Measurements from ENCODE around the gene TMC6.

The TMC6 gene

GRCh38 chr17:78147315-78147998 is 18.9 kb upstream of the TMC6 start:
- no peak for DNase-seq (ENCODE audit: low read depth)
- H3K4me3 ChIP-seq (ENCODE audit: low read length), result no peak overlapping the region
- TF ChIP-seq CTCF (conservative IDR thresholded peaks at IDR 0.05; ENCODE audit: low read length), result no peak

DNA sequence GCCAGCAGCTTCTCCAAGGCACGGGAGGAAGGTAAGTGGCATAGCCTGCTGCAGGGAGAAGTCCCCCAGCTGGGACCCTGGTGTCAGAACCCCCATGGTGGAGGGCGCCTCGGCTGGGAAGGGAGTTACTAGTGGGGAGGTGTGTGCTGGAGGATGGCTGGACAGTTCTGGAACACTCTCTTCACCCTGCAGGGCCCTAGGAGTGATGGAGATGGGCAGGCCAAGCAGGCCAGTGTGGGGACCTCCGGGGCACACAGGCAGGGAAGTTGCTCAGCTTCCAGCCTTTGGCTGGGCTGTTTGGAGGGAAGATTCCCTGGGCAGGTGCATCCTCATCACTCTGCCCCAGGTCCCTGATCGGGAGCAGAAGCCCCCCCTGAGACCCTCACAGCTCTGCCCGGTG is 18.3 kb upstream of the TMC6 start:
- TF ChIP-seq CTCF (conservative IDR thresholded peaks at IDR 0.05; ENCODE audit: low read length), result no peak
- no peak overlapping the region for H3K4me3 ChIP-seq (ENCODE audit: low read length)
- no peak for DNase-seq (ENCODE audit: low read depth)

DNA sequence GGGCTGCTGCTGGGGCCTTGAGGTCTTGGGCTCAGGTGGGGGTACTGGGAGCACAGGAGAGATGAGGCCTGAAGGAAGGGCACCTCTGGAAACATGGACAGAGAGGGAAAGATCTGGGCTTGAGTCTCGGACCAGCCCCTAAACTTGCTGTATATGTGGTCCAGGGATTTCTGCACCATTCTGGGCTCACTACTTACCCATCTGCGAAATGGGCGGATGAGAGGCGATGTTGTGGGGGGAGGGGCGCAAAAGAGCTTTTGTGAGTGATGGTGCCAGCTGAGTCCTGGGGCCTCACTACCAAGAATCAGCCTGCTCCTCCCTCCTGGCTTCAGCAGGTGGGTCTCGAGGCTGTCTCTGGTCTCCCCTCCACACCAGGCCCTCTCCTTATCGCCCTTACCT is 17.9 kb upstream of the TMC6 start:
- no peak overlapping the region for H3K4me3 ChIP-seq (ENCODE audit: low read length)
- no peak for TF ChIP-seq CTCF (conservative IDR thresholded peaks at IDR 0.05; ENCODE audit: low read length)
- no peak for DNase-seq (ENCODE audit: low read depth)

DNA sequence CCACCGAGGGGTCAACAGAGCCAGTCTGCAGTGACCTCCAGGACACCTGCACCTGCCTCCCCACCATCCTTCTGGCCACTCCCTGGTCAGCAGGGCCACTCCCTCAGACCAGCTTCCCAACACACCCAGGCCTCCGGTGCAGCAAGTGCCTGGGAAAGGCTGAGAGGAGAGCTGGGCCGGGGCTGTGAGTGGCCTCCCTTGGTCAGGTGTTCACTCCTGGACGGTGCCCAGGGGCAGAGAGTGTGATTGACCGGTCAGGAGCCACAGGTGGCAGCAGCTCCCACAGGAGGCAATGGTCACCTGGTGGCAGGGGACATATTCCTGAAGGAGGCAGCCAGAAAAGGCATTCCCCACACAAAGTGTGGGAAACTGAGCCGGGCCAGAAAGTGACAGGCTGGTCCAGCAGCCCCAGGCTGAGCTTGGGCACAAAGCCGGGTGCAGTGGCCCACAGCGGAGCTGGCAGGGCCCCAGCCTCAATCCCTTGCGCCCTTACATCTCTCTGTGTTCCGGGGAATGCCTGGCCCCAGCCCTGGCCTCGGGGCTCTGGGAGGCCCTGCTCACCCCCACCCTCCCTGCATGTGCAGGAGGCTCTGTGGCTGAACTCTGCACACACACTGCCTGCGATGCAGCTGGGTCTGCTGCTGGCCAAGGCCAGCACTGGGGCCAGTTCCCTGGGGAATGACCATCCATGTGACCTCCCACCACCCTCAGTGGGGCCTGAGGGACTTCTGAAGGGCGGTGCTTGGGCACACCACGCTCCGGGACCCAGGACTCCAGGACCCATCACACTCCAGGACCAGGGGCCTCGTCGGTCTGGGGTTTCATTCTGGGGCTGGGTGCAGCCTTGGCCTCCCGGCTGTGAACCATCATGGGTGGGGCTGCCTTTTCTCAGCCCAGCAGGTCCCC is 16.4 kb upstream of the TMC6 start:
- no peak overlapping the region for H3K4me3 ChIP-seq (ENCODE audit: low read length)
- no peak for DNase-seq (ENCODE audit: low read depth)
- no peak for TF ChIP-seq CTCF (conservative IDR thresholded peaks at IDR 0.05; ENCODE audit: low read length)

- no peak overlapping the region for H3K4me3 ChIP-seq (ENCODE audit: low read length)
- no peak for TF ChIP-seq CTCF (conservative IDR thresholded peaks at IDR 0.05; ENCODE audit: low read length)
- DNase-seq (ENCODE audit: low read depth), result peak; percentile 38
These were observed 15.7 kb upstream of the TMC6 start for GRCh38 chr17:78144147-78144719.

DNA sequence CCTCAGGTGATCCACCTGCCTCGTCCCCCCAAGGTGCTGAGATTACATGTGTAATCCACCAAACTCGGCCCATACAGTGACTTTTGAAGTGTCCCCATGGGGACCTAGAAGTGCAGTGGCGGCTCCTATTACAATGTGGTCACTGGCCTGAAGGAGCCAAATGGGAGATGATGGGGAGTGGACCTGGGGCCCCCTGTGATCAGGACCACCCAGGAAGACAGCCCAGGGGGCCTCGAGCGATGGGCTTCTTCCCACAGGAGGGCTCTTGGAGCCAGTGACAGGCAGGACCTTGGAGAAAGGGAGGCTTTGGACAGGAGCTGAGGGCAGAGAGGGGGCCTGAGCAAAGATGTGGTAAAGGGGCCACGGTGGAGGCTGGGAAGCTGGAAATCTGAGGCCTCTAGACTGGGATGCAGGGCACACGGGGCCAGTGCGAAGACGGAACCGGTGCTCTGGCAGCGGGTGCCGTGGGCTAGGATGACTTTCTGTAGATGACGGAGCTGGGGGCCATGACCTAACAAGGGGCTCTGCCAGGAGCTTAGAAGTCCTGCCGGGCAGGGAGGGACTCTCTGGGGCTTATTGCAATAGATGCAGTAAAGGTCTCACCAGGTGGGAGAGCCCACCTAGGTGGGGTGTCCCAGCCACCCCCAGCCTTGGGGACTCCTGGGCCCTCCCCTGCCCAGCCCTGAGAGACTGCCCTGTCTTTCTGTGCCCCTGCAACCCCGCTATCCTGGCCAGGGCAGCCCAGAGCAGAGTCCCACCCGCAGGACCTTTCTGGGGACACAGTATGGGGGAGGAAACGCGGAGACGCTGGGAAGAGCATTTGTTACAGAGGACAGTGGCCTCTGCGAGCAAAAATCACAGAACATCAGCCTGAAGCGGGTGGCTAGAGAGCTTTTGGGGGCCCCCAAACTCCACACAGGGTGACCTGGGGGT is 14.9 kb upstream of the TMC6 start:
- TF ChIP-seq CTCF (conservative IDR thresholded peaks at IDR 0.05; ENCODE audit: low read length), result no peak
- H3K4me3 ChIP-seq (ENCODE audit: low read length), result no peak overlapping the region
- no peak for DNase-seq (ENCODE audit: low read depth)
